DOHH2 (cell line): ENCODE data around the gene MGAT5.

Experiments
- CTCF ChIP-seq: fragments of 200-600 bp; sonication (generic); IDR thresholded peaks from one replicate; pipeline ENCODE4 v1.5.1; 2014; ENCODE audit warnings: antibody characterized with exemption, mild to moderate bottlenecking, low read depth, low read length; ENCODE audit not compliant: poor library complexity, severe bottlenecking
- EZH2phosphoT487 ChIP-seq: fragments of 200-600 bp; sonication (generic); IDR thresholded peaks from 2 replicates; pipeline ENCODE4 v1.6.1; 2017; ENCODE audit warnings: borderline replicate concordance, mild to moderate bottlenecking, antibody characterized with exemption, low read length, moderate library complexity, mixed read lengths

- TF ChIP-seq CTCF: no peak
- TF ChIP-seq EZH2phosphoT487: no peak
These were observed 114.3 kb downstream of the MGAT5 start for GRCh38 chr2:134368009-134368817.
